Spleen (tissue), 13 donors: Measurements from ENCODE around the gene ATP6AP2. TPM values are rescaled to one million over a fixed set of nuclear protein-coding genes. Genes with fewer than 3 reads are reported as not detected.

Source experiments
- DNase-seq: peaks from one replicate; pipeline ENCODE4 v3.0.0-alpha.2; 2020
- H3K27ac ChIP-seq, 8 donors: fragments of 200-600 bp; sonication (generic) in 7 of 8; 1 replicate in 4 of 8; 2 replicates in 4 of 8; pipeline versions ENCODE4 v1.5.0 to v1.8.0; 2016 to 2021; ENCODE audit warnings: inconsistent platforms in 4 of 8, mild to moderate bottlenecking in 4 of 8, moderate library complexity in 1 of 8
- H3K27me3 ChIP-seq, 7 donors: fragments of 200-600 bp; sonication (generic) in 6 of 7; replicated peaks in 1 of 7; 1 replicate in 4 of 7; 2 replicates in 3 of 7; pipeline versions ENCODE4 v1.5.0 to v1.8.0; 2016 to 2021; ENCODE audit warnings: inconsistent platforms in 3 of 7, mild to moderate bottlenecking in 1 of 7
- H3K36me3 ChIP-seq, 6 donors: fragments of 200-600 bp; sonication (generic) in 5 of 6; 1 replicate in 4 of 6; 2 replicates in 2 of 6; pipeline versions ENCODE4 v1.5.0 to v1.8.0; 2016 to 2021; ENCODE audit warnings: inconsistent platforms in 2 of 6
- H3K4me1 ChIP-seq, 6 donors: fragments of 200-600 bp; sonication (generic) in 5 of 6; 1 replicate in 3 of 6; 2 replicates in 3 of 6; pipeline versions ENCODE4 v1.5.0 to v1.8.0; 2016 to 2021; ENCODE audit warnings: inconsistent platforms in 3 of 6
- H3K4me3 ChIP-seq, 8 donors: fragments of 200-600 bp; sonication (generic) in 7 of 8; 1 replicate in 4 of 8; 2 replicates in 4 of 8; pipeline versions ENCODE4 v1.5.0 to v1.8.0; 2016 to 2021; ENCODE audit warnings: inconsistent platforms in 4 of 8, mild to moderate bottlenecking in 4 of 8, moderate library complexity in 2 of 8
- H3K9me3 ChIP-seq, 8 donors: fragments of 200-600 bp; sonication (generic) in 7 of 8; 1 replicate in 4 of 8; 2 replicates in 4 of 8; pipeline versions ENCODE4 v1.5.0 to v1.8.0; 2016 to 2021; ENCODE audit warnings: inconsistent platforms in 4 of 8
- CTCF ChIP-seq, 11 experiments: fragments of 200-600 bp in 7 of 11; fragments of 450-650 bp in 4 of 11; sonication (generic) in 4 of 11; IDR thresholded peaks in 8 of 11; conservative IDR thresholded peaks in 3 of 11; 1 replicate in 7 of 11; 2 replicates in 4 of 11; pipeline versions ENCODE4 v1.4.0 to v1.8.0; 2016 to 2021; ENCODE audit warnings: antibody characterized with exemption in 11 of 11, inconsistent platforms in 4 of 11, mild to moderate bottlenecking in 1 of 11
- POLR2A ChIP-seq, 3 donors: fragments of 450-650 bp; IDR thresholded peaks; one replicate each; pipeline ENCODE4 v1.5.1; 2017; ENCODE audit warnings: antibody characterized with exemption in 3 of 3, mild to moderate bottlenecking in 1 of 3
- POLR2AphosphoS5 ChIP-seq, 3 donors: sonication (generic); formaldehyde crosslinking; IDR thresholded peaks; one replicate each; pipeline ENCODE4 v1.5.1; 2017; ENCODE audit warnings: antibody characterized with exemption in 3 of 3
- WGBS, 5 donors: extraction: QIAGEN DNeasy Blood & Tissue Kit in 3 of 5; methylation state at CpG; one replicate each; pipeline versions ENCODE4 v1.1.5 to v1.1.7; 2013 to 2018; 5-methylcytosine and 5-hydroxymethylcytosine counted together
- intact Hi-C: fragments of 100-400 bp; cut with DNase I; formaldehyde crosslinking; loops from one replicate; pipeline ENCODE4 v1.15.0; 2023; ENCODE audit warnings: low total_unique reads
- long read RNA-seq, 2 donors: transcript quantifications; one replicate each; lab custom pipeline, GENCODE V29; 2026
- polyA plus RNA-seq, 3 donors: library from polyadenylated mRNA; stranded (reverse); fragments of 200-250 nt; gene quantifications; one replicate each; pipeline ENCODE4 v1.2.1, GENCODE V29; 2013
- total RNA-seq, 7 donors: library from RNA; depleted of rRNA in 3 of 7; stranded (reverse); fragments of >200 nt in 3 of 7; fragmentation: NEBNext Ultra II Directional in 4 of 7; extraction: Animal tissue kit (Norgen Biotek cat#: 25700) in 4 of 7; gene quantifications; one replicate each; pipeline versions ENCODE4 v1.1.0 to v1.2.1, GENCODE V29; 2016 to 2021
- donor health status: healthy with polysubstance abuse.
- donor health status: DM: no; HTN: no; CAD: no; lungs with moderate emphysema.
- donor health status: DM: no; HTN: no; CAD: no.
- donor health status: Bipolar disorder and iron deficiency.
- donor health status: healthy.
- donor health status: DM: no; HTN: no; CAD: no.
- donor health status: DM: yes; HTN: yes; CAD: no.

Gene ATP6AP2
- total RNA-seq (100 to 1,000 TPM in 3 of 7 donors, 10 to 100 TPM in 4; 75.8 to 130 (median 98.1) TPM), polyA plus RNA-seq (10 to 100 TPM; 36.9 to 59.6 (median 50.7) TPM)
- long read RNA-seq, donor 1, transcript ATP6AP2-217 (9 exons, 2,337 nt) = major isoform, 38 of 56 reads
- long read RNA-seq, donor 1, partial matches to known transcripts = 14 of 56 reads
- long read RNA-seq, donor 1, other reads (novel, unspliced or antisense) = 0 of 56 reads
- long read RNA-seq, donor 2, transcript ATP6AP2-217 (9 exons, 2,337 nt) = major isoform, 31 of 44 reads
- long read RNA-seq, donor 2, partial matches to known transcripts = 9 of 44 reads
- long read RNA-seq, donor 2, other reads (novel, unspliced or antisense) = 0 of 44 reads

GRCh38 chrX:40580537-40581335, at the start of gene ATP6AP2:
TSS of gene ATP6AP2 (plus strand) at chrX:40580970. CDS start at chrX:40581066, 96 bp downstream.
- H3K4me3 ChIP-seq = peak within 1 kb of the TSS; percentile 60 to 86 (median 65)
- intact Hi-C loops = no loop called here
- no peaks in the 10 kb centered on the region for H3K9me3 ChIP-seq
- DNase-seq = peak; percentile 95
- no peaks in the 10 kb centered on the region for H3K36me3 ChIP-seq
- WGBS, 5 donors = 0 to 50% (median 1%) methylated on average over 2 to 89 of the region's 89 CpGs
- no peak for TF ChIP-seq CTCF (IDR thresholded peaks at IDR 0.05 in 8 of 11, conservative IDR thresholded peaks at IDR 0.05 in 3 of 11)
- TF ChIP-seq POLR2AphosphoS5 (IDR thresholded peaks at IDR 0.05) = peak; percentile 91 to 97 (median 97)
- TF ChIP-seq POLR2A (IDR thresholded peaks at IDR 0.05) = peak in 2 of 3 donors; percentile 21 to 73
- peak within 1 kb of the TSS; percentile 66 to 97 (median 93) for H3K27ac ChIP-seq
- H3K27me3 ChIP-seq = peaks cover 0 to 12% (median 0%) of the 10 kb centered on the region in 7 donors
- H3K4me1 ChIP-seq = peaks cover 7 to 29% (median 18%) of the 10 kb centered on the region in 6 donors

GRCh38 chrX:40531056-40531826, 49.5 kb upstream of the ATP6AP2 start:
- Histone ChIP-seq H3K4me3 (no peak overlapping the region), H3K27ac (no peak overlapping the region), H3K36me3 (no peaks in the 10 kb centered on the region), H3K27me3 (peaks cover 0 to 41% (median 0%) of the 10 kb centered on the region in 7 donors), H3K9me3 (no peaks in the 10 kb centered on the region), H3K4me1 (no peaks in the 10 kb centered on the region)
- TF ChIP-seq POLR2AphosphoS5 (IDR thresholded peaks at IDR 0.05) = no peak
- TF ChIP-seq CTCF (IDR thresholded peaks at IDR 0.05 in 8 of 11, conservative IDR thresholded peaks at IDR 0.05 in 3 of 11) = no peak
- no peak for TF ChIP-seq POLR2A (IDR thresholded peaks at IDR 0.05)
- peak; percentile 37 for DNase-seq
- intact Hi-C loops = no loop called here
- 62 to 78% (median 72%) methylated on average over 11 to 16 of the region's 16 CpGs for WGBS, 5 donors

GRCh38 chrX:40537310-40537709, 43.5 kb upstream of the ATP6AP2 start:
- H3K36me3 ChIP-seq = no peaks in the 10 kb centered on the region
- intact Hi-C loops = no loop called here

More at GRCh38 chrX:40537310-40537709, 43.5 kb upstream of the ATP6AP2 start:
- Histone ChIP-seq H3K4me1 (peaks cover 0 to 10% (median 2%) of the 10 kb centered on the region in 6 donors), H3K27me3 (peaks cover 0 to 10% (median 0%) of the 10 kb centered on the region in 7 donors), H3K4me3 (no peak overlapping the region), H3K9me3 (no peaks in the 10 kb centered on the region), H3K27ac (no peak overlapping the region)
- TF ChIP-seq POLR2A (IDR thresholded peaks at IDR 0.05) = no peak
- no peak for TF ChIP-seq CTCF (IDR thresholded peaks at IDR 0.05 in 8 of 11, conservative IDR thresholded peaks at IDR 0.05 in 3 of 11)
- TF ChIP-seq POLR2AphosphoS5 (IDR thresholded peaks at IDR 0.05) = no peak
- 74 to 98% (median 83%) methylated on average over 4 of the region's 4 CpGs for WGBS, 5 donors
- no peak for DNase-seq
